Measurements from ENCODE around the gene CEP41.
"Not testable (repeated sequence)": the region's sequence is repeated elsewhere in the genome, so short reads cannot be mapped to it uniquely, and the experiment has no call there.

Gene CEP41

GRCh38 chr7:130386876-130387275, 53.9 kb downstream of the CEP41 start:
- DNase-seq = no peak

DNA sequence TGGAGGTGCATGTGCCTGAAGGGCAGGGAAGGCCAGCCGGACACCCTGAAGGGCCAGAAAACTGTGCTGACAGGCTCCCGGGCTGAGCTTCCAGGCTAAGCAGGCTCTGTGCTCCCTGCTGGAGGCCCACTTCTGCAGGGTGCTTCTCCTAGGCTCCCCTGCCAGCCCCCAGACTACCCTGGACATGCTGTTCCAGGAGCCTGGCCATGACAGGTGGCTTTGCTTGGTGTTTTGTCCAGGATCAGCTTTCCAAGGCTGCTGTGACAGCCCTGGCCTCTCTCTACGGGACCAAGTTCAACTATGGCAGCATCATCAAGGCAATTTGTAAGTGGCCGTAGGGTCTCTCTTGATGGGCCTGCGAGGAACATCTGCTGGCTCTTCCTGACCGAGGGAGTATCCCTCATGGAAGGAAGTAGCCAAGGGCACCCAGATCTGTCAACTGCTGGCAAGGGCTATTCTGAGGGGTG, 55.2 kb downstream of the CEP41 start:
- DNase-seq = no peak

GRCh38 chr7:130384841-130385599, 55.8 kb downstream of the CEP41 start:
- no peak for DNase-seq

GRCh38 chr7:130384371-130384801, 56.4 kb downstream of the CEP41 start:
- no peak for DNase-seq

GRCh38 chr7:130383187-130383980, 57.4 kb downstream of the CEP41 start:
- no peak for DNase-seq

- no peak for DNase-seq
Measured at GRCh38 chr7:130381468-130382312, 59.1 kb downstream of the CEP41 start.

GRCh38 chr7:130380861-130381455, 59.9 kb downstream of the CEP41 start:
- no peak for DNase-seq

DNA sequence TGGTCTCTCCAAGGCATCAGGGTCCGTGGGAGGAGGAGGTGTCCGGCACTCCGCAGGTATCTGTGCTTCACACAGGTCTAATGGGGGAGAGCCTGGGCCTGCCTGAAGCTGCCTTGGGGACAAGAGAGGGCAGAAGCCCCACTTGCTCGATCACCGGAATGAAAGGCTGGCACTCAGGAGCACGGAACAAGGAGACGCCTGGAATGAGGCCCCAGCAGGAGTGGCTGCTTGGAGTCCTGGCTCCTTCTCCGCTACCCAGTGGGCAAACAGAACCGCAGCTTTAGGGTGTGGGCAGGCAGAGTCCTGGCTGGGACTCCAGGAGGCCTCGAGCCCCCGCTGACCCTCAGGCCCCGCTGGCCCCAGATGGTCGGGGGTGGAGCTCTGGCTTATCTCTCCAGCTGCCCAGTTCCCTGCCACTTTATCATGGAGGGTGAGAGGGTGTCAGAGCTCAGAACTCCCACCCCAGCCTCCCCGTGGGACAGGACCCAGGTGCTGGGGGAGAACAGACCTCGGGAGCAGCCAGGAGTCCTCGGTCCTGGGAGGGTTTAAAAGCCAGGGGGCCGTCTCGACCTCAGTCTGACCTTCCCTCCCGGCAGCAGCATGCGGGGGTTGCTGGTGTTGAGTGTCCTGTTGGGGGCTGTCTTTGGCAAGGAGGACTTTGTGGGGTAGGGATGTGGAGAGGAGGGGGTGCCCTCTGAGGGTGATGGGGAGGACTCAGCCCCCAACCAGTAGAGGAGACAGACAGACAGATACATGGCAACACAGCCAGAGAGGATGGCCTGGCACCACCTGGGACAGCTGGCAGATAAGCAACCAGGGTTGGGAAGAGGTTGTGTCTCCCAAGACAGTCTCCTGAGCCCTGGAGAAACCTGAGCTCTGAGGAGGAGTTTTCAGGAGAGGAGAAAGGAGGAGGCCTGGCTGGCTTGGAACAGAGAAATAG, 60.6 kb downstream of the CEP41 start, which contains the start of gene CPA1:
Gene CPA1 (plus strand): TSS at position 574 of the 940 bp plus-strand sequence. CDS start 27 bp downstream, at position 601.
- peak; percentile 51 for DNase-seq

GRCh38 chr7:130379532-130379920, 61.3 kb downstream of the CEP41 start:
- no peak for DNase-seq

GRCh38 chr7:130379019-130379418, 61.8 kb downstream of the CEP41 start:
- no peak for DNase-seq

GRCh38 chr7:130377178-130377577, 63.6 kb downstream of the CEP41 start:
- no peak for DNase-seq

- DNase-seq = not testable (repeated sequence)
Measured at GRCh38 chr7:130376461-130376860, 64.4 kb downstream of the CEP41 start.

DNA sequence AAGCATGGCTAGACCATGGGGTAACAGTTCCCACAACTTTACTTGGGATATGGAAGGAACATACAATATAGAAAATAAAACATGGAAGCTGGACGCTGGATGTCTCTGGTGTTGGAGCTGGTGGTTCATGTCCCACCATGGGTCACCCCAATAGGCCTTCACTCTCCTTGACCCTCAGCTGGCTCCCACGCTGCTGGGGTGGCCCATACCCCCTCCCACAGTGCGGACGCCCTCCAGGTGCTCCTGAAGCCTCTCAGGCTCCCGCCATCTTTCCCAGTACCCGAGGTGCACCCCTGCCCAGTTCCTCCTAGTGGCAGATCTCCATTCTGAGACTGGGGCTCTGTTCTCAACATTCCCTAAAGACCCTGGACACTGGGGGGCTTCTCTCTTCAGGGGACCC, 66.3 kb downstream of the CEP41 start:
- no peak for DNase-seq

GRCh38 chr7:130372402-130373165, 68.2 kb downstream of the CEP41 start:
- DNase-seq = no peak

GRCh38 chr7:130371046-130371445, 69.8 kb downstream of the CEP41 start:
- DNase-seq = peak; percentile 12

- DNase-seq = peak; percentile 29
Measured at GRCh38 chr7:130369831-130370550, 70.8 kb downstream of the CEP41 start.

DNA sequence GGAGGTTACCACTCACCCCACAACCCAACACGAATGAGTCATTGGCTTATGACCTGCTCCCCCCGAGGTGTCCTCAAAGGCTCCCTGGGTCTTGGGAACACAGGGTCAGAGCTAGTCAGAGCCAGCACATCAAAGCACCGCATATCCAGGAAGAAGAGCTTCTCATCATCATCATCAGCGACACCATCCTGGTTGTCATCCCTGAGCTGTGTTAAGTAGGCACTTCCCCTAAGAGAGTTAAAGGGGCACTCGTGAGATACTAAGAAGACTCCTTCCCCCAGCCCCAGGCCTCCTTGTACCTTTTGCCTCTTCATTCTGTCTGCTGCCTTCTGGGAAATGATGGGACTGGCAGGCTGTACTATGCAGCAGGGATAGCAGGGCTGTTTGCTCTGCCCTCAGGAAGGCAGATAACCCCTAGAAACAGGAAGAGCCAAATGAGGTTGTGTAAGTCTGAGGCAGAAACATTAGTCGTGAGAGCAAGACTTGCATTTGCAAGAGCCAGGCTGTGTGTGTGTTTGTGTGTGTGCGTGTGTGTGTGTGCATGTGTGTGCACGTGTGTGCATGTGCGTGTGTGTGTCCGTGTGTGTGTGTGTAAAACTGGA, 71.6 kb downstream of the CEP41 start:
- no peak for DNase-seq

DNA sequence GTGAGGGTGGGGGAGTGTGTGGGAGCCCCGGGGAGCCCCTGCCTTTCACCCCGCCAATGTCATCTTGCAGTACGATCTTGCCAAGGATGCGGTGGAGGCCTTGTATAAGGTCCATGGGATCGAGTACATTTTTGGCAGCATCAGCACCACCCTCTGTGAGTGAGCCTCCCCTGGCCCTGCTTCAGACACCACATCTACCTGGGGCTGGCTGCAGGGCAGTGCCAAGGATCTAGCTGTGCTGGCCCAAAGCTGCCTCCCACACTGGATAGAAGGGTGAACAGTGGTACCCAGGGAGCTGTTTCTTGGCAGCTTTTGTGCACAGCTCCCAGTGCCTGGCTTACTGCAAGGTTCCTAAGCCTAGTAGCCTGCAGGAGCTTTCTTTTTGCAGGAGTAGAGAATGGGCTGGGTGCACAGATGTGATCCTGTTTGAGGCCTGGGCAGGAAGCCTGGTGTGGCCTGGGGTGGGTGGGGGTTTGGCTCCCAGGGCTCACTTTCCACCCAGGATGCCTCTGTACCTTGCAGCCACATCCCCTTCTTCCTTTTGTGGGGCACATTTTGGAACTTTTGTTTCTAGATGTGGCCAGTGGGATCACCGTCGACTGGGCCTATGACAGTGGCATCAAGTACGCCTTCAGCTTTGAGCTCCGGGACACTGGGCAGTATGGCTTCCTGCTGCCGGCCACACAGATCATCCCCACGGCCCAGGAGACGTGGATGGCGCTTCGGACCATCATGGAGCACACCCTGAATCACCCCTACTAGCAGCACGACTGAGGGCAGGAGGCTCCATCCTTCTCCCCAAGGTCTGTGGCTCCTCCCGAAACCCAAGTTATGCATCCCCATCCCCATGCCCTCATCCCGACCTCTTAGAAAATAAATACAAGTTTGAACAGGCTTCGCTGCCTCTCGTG, 72.7 kb downstream of the CEP41 start:
- DNase-seq = no peak

Measured in NCI-H82 (cell line).